ENCODE measurements around the gene KCNAB1. TPM values are rescaled to one million over a fixed set of nuclear protein-coding genes. Genes with fewer than 3 reads are reported as not detected.

KCNAB1 gene
- total RNA-seq, 1 experiment from 2014 or later: 1.0 TPM

- TF ChIP-seq, protein P1, sequence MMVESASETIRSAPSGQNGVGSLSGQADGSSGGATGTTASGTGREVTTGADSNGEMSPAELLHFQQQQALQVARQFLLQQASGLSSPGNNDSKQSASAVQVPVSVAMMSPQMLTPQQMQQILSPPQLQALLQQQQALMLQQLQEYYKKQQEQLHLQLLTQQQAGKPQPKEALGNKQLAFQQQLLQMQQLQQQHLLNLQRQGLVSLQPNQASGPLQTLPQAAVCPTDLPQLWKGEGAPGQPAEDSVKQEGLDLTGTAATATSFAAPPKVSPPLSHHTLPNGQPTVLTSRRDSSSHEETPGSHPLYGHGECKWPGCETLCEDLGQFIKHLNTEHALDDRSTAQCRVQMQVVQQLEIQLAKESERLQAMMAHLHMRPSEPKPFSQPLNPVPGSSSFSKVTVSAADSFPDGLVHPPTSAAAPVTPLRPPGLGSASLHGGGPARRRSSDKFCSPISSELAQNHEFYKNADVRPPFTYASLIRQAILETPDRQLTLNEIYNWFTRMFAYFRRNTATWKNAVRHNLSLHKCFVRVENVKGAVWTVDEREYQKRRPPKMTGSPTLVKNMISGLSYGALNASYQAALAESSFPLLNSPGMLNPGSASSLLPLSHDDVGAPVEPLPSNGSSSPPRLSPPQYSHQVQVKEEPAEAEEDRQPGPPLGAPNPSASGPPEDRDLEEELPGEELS (CRISPR knock-in tag; IDR thresholded peaks at IDR 0.05): no peak
- TF ChIP-seq FOXP1 (CRISPR knock-in tag; IDR thresholded peaks at IDR 0.05; ENCODE audit: borderline replicate concordance) (no peak), CREB1 (CRISPR knock-in tag; IDR thresholded peaks at IDR 0.05) (no peak)
- TF ChIP-seq, protein P2, sequence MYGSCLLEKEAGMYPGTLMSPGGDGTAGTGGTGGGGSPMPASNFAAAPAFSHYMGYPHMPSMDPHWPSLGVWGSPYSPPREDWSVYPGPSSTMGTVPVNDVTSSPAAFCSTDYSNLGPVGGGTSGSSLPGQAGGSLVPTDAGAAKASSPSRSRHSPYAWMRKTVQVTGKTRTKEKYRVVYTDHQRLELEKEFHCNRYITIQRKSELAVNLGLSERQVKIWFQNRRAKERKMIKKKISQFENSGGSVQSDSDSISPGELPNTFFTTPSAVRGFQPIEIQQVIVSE (CRISPR knock-in tag; IDR thresholded peaks at IDR 0.05; ENCODE audit: borderline replicate concordance): no peak
These were observed 136.6 kb downstream of the KCNAB1 start (continued) for GRCh38 chr3:156256945-156257344.

- POLR2A ChIA-PET: no interaction called here
- CTCF ChIA-PET: no interaction called here
- no peak overlapping the region for H3K27ac Mint-ChIP-seq
- no peaks in the 10 kb centered on the region for H3K9me3 Mint-ChIP-seq
- H3K36me3 Mint-ChIP-seq: no peaks in the 10 kb centered on the region
- H3K27me3 Mint-ChIP-seq (ENCODE audit: low read depth): no peaks in the 10 kb centered on the region
- DNase-seq (ENCODE audit: low spot score) (no peak), ATAC-seq (peak; percentile 68)
- no peak overlapping the region for H3K4me3 Mint-ChIP-seq
- H3K4me1 Mint-ChIP-seq: peaks cover 12% of the 10 kb centered on the region
- TF ChIP-seq ZNF423 (CRISPR knock-in tag; IDR thresholded peaks at IDR 0.05): no peak
- no peak for TF ChIP-seq SMAD3 (CRISPR knock-in tag; IDR thresholded peaks at IDR 0.05; ENCODE audit: borderline replicate concordance)
- no peak for TF ChIP-seq ZMAT4 (CRISPR knock-in tag; IDR thresholded peaks at IDR 0.05)
- no peak for TF ChIP-seq PRDM15 (CRISPR knock-in tag; IDR thresholded peaks at IDR 0.05)
- no peak for TF ChIP-seq FOXK1 (CRISPR knock-in tag; IDR thresholded peaks at IDR 0.05)
- TF ChIP-seq ZNF396 (CRISPR knock-in tag; IDR thresholded peaks at IDR 0.05; ENCODE audit: borderline replicate concordance): no peak
- no peak for TF ChIP-seq USF1 (CRISPR knock-in tag; IDR thresholded peaks at IDR 0.05)
- no peak for TF ChIP-seq NR3C1 (CRISPR knock-in tag; conservative IDR thresholded peaks at IDR 0.05; ENCODE audit: low read depth)
- TF ChIP-seq CREM (CRISPR knock-in tag; IDR thresholded peaks at IDR 0.05): no peak
- no peak for TF ChIP-seq ZNF317 (CRISPR knock-in tag; IDR thresholded peaks at IDR 0.05; ENCODE audit: borderline replicate concordance, low read depth)
- TF ChIP-seq, protein P3, sequence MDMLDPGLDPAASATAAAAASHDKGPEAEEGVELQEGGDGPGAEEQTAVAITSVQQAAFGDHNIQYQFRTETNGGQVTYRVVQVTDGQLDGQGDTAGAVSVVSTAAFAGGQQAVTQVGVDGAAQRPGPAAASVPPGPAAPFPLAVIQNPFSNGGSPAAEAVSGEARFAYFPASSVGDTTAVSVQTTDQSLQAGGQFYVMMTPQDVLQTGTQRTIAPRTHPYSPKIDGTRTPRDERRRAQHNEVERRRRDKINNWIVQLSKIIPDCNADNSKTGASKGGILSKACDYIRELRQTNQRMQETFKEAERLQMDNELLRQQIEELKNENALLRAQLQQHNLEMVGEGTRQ (CRISPR knock-in tag; IDR thresholded peaks at IDR 0.05): no peak
- no peak for TF ChIP-seq TCF7 (CRISPR knock-in tag; IDR thresholded peaks at IDR 0.05; ENCODE audit: low read depth)
- TF ChIP-seq KAT7 (CRISPR knock-in tag; IDR thresholded peaks at IDR 0.05; ENCODE audit: borderline replicate concordance): no peak
- TF ChIP-seq RELA (CRISPR knock-in tag; IDR thresholded peaks at IDR 0.05; ENCODE audit: borderline replicate concordance): no peak
- no peak for TF ChIP-seq ERG (CRISPR knock-in tag; IDR thresholded peaks at IDR 0.05)
- TF ChIP-seq JUN (CRISPR knock-in tag; IDR thresholded peaks at IDR 0.05): no peak
- TF ChIP-seq GTF2I (CRISPR knock-in tag; conservative IDR thresholded peaks at IDR 0.05): no peak
- TF ChIP-seq ZBTB21 (CRISPR knock-in tag; IDR thresholded peaks at IDR 0.05; ENCODE audit: borderline replicate concordance): no peak
- TF ChIP-seq, protein P4, sequence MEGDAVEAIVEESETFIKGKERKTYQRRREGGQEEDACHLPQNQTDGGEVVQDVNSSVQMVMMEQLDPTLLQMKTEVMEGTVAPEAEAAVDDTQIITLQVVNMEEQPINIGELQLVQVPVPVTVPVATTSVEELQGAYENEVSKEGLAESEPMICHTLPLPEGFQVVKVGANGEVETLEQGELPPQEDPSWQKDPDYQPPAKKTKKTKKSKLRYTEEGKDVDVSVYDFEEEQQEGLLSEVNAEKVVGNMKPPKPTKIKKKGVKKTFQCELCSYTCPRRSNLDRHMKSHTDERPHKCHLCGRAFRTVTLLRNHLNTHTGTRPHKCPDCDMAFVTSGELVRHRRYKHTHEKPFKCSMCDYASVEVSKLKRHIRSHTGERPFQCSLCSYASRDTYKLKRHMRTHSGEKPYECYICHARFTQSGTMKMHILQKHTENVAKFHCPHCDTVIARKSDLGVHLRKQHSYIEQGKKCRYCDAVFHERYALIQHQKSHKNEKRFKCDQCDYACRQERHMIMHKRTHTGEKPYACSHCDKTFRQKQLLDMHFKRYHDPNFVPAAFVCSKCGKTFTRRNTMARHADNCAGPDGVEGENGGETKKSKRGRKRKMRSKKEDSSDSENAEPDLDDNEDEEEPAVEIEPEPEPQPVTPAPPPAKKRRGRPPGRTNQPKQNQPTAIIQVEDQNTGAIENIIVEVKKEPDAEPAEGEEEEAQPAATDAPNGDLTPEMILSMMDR (IDR thresholded peaks at IDR 0.05): no peak
These were observed 137.9 kb downstream of the KCNAB1 start for GRCh38 chr3:156258301-156258700.

Measured in WTC11 (cell line).